Lung microvascular endothelial cell (primary cell): ENCODE results near the gene HSDL2. TPM values are rescaled to one million over a fixed set of nuclear protein-coding genes. Genes with fewer than 3 reads are reported as not detected.
"Not testable (repeated sequence)": the region's sequence is repeated elsewhere in the genome, so short reads cannot be mapped to it uniquely, and the experiment has no call there.

Experiments used
- DNase-seq, 2 donors: peaks; one replicate each; pipeline versions ENCODE4 v3.0.0 to v3.0.0-alpha.2; 2010; ENCODE audit warnings: low read depth in 2 of 2
- total RNA-seq: library from RNA; depleted of rRNA; stranded (reverse); fragments of >200 nt; gene quantifications from 2 replicates; pipeline ENCODE4 v1.2.1, GENCODE V29; 2014

HSDL2 gene
- total RNA-seq, 1 donor from 2014 or later, result 27.6 TPM

- no peak for DNase-seq
Measured at GRCh38 chr9:112495614-112496013, 115.7 kb downstream of the HSDL2 start.

GRCh38 chr9:112496074-112496722 lies 116.3 kb downstream of the HSDL2 start:
- DNase-seq, result no peak

- no peak for DNase-seq
Measured at GRCh38 chr9:112500842-112501241, 120.9 kb downstream of the HSDL2 start.

GRCh38 chr9:112501287-112501686 lies 121.4 kb downstream of the HSDL2 start:
- no peak for DNase-seq

GRCh38 chr9:112502175-112502946 lies 122.5 kb downstream of the HSDL2 start:
- DNase-seq, result no peak

- DNase-seq, result no peak
Measured at GRCh38 chr9:112503170-112503569, 123.3 kb downstream of the HSDL2 start.

DNA sequence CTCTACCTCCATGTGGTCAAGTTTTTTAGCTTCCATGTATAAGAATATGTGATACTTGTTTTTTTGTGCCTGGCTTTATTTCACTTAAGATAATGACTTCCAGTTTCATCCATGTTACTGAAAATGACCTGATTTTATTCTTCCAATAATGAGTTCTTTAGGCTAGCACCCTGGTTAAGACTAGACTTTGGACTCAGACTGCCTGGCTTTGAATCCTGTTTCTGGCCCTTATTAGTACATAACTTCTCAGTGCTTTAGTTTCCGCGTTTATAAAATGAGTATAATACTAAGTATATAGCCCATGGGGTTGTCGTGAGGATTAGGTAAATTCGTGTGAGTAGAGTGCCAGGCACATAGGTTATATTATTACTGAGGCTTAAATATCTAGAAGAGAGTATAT lies 125.2 kb downstream of the HSDL2 start:
- no peak for DNase-seq

- DNase-seq, result peak in 1 of 2 donors; percentile 20
Measured at GRCh38 chr9:112505607-112506006, 125.7 kb downstream of the HSDL2 start.

DNA sequence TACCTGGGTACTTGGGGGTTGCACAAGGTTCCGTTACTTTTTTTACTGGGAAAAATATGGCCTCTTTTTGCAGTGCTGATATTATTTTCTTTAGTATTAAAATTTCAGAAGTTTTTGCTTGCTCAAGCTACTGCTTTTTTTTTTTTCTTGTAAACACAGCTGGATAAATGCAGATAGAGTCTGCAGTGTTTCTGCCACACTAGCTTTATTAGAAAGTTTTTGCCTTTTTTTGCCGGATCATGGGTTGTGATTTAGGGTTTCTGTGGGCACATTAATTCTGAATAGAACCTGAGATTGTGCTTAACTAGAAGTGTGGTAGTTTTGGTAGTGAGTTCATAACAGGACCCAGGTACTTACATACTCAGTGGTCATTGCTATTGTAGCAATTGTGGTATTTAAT lies 126.7 kb downstream of the HSDL2 start:
- DNase-seq, result no peak

- no peak for DNase-seq
Measured at GRCh38 chr9:112507001-112507680, 127.2 kb downstream of the HSDL2 start.

GRCh38 chr9:112508377-112508776 lies 128.5 kb downstream of the HSDL2 start:
- no peak for DNase-seq

DNA sequence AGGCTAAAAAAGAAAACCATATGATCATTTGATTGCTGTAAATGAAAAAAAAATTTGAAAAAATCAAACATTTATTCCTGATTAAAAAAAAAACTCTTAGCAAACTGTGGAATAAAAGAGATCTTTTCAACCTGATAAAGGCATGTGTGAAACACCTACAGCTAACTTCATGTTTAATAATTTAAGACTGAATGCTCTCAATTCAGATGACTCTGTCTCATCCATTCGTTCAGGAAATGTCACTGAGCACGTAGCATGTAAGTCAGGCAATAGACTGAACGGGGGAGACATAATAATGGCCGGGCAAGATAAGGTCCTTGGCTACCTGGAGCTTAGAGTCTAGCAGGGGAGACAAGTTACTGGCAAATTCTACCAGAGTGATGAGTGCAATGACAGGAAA lies 132.5 kb downstream of the HSDL2 start:
- not testable (repeated sequence) for DNase-seq

GRCh38 chr9:112516769-112517168 lies 136.9 kb downstream of the HSDL2 start:
- no peak for DNase-seq

DNA sequence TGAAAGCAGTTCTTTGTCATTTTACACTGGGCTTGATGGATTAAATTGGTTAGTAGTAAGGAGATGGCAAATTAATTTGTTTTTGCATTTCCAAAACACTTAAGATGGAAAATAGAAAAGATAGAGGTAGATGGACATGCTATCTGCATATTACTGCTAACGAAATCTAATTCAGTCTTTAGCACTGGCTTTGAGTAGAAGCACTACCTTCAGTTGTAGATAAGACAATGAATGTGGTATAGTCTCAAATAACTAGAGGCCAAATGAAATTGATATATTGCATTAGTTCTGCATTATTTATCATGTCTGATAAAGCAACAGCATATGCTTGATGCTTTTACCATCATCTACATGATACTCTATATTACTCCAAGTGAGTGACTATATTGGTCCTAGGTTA lies 140.2 kb downstream of the HSDL2 start:
- no peak for DNase-seq

DNA sequence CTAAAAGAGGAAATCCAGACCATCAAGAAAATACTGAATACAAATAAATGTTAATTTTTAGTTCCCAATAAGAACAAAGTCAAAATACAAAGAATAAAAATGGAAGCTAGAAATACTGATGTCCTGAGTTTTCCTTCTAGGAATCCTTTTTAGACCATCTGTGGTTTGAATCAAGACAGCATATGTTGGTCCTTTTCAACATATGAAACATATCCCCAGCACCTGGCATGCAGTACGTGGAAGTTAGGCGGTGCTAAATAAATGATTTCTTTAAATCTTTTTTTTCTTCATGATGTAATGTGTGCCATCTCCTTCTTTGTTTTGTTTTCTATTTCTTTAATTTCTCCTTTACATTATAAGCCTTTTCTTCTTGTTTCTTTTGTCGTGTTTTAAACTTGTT lies 140.7 kb downstream of the HSDL2 start:
- DNase-seq, result no peak

Other genes starting within 250 kb of the HSDL2 start
- 28.8 and 30.8 TPM in 2 replicates for gene SUSD1, start 204.8 kb upstream of the HSDL2 start, total RNA-seq
- 32.3 and 32.9 TPM in 2 replicates for gene PTBP3, start 46.5 kb upstream of the HSDL2 start, total RNA-seq
- 0.65 and 1.6 TPM in 2 replicates for gene KIAA1958, start 106.7 kb downstream of the HSDL2 start, total RNA-seq